Cortex of kidney (tissue), 1 donor: ENCODE data around the gene CCL28.

Experiments used
- DNase-seq: peaks from one replicate; lab custom pipeline; 2025; lab: John Stamatoyannopoulos, UW

CCL28 gene

GRCh38 chr5:43357067-43357466 is 55.1 kb downstream of the CCL28 start:
- no peak for DNase-seq

- DNase-seq = no peak
Measured at GRCh38 chr5:43354774-43355173, 57.4 kb downstream of the CCL28 start.

GRCh38 chr5:43353668-43354067 is 58.5 kb downstream of the CCL28 start:
- no peak for DNase-seq

GRCh38 chr5:43352915-43353314 is 59.3 kb downstream of the CCL28 start:
- DNase-seq = no peak

- no peak for DNase-seq
Measured at GRCh38 chr5:43352131-43352530, 60.1 kb downstream of the CCL28 start.

- DNase-seq = no peak
Measured at GRCh38 chr5:43348861-43349363, 63.3 kb downstream of the CCL28 start.

- no peak for DNase-seq
Measured at GRCh38 chr5:43348207-43348606, 64.0 kb downstream of the CCL28 start.

GRCh38 chr5:43338862-43339261 is 73.3 kb downstream of the CCL28 start:
- DNase-seq = no peak

- no peak for DNase-seq
Measured at GRCh38 chr5:43336159-43336558, 76.0 kb downstream of the CCL28 start.

GRCh38 chr5:43335681-43336080 is 76.5 kb downstream of the CCL28 start:
- no peak for DNase-seq

- no peak for DNase-seq
Measured at GRCh38 chr5:43332401-43332800, 79.8 kb downstream of the CCL28 start.
